ENCODE measurements around the gene EML6.
A peak's percentile ranks its signal among the peaks of the same experiment; 100 is the strongest.

EML6 gene

DNA sequence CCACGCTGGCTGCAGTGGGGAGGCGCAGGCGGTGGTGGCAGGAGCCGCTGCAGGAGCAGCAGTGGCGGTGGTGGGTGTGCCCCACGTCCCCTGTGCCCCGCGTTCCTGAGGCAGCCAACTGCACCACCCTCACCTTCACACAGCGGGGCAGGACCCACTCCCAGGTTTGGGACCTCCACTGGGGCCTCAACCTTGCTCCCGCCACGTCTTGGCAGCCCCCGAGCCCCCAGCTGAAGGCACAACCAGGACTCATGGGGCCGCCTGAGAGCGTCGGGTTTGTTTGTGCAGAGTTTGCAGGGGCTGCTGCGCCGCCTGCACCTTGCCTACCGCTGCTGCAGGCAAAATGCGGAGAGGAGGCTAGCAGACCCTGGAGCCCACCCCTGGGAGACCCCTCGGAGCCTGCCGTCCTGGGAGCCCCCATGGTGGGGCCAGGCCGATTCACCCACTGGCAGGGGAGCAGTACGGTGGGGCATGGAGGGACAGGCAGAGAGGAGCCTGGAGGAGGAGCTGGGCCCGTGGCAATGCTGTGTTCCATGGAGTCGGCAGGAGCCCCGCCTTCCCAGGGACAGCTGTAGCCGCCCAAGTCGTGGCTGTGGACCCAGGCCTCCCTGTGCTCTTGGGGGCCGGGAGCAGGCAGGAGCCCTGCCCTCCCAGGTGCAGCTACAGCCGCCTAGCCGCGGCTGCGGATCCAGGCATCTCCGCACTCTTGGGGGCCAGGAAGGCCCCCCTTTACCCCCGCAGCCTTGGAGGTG is 14.7 kb upstream of the EML6 start:
- no peak for DNase-seq

DNA sequence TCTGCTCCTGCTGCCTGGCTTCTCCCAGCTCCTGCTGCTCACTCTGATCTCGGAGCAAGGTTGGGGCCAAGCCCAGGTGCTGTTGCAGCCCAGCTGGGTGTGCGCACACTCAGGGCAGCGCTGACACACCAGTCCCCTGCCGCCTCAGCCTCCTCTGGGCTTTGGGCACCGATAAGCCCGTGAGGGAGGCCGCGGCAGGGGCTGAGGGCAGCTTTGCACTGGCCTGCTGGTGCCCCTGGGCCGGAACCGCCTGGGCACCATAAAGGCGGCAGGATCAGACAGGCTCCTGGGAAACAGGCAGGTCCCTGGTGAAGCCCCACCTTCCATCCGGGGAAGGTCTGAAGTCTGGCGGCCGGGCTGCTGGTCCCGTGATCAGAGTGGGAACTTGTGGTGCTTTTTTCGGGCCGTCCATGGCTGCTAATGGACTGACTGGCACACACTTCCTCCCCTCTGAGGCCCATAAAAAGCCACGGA is 14.1 kb upstream of the EML6 start:
- no peak for DNase-seq

DNA sequence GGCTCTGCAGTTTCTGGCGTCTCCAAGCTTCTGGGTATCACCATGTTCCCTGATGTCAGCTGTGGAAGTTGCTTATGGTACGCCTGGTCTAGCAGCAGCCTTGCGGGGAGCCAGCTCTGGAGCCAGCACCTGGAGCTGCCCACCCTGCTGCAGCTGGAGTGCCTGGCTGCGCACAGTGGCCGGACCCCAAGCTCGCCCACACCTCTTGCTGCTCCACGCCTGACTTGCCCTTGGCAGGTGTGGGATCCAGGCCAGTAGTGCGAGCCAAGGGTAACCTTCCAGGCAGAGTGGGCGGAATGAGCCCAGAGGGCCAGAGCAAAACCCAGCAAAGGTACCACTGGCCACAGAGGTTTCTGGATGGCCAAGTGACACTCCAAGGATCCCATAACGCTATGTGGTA is 13.2 kb upstream of the EML6 start:
- DNase-seq = no peak

DNA sequence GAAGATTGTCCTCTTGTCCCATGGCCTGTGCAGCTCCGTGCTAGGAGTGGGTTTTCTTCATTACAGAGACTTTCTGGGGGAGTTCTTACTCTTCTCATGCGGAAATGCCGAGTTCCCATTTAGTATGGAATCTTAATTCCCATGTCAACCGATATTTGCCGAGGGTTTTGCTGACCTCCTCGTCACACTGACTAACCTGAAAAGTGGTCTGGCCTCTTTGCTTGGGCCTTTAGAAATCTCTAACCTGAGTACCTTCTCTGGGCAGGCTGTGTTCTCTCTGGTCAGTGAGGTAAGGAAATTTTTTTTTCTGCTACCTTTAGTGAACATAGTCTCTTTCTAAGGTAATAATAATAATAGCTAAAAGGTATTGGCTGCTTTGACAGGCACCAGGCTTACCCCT is 10.9 kb upstream of the EML6 start:
- no peak for DNase-seq

DNA sequence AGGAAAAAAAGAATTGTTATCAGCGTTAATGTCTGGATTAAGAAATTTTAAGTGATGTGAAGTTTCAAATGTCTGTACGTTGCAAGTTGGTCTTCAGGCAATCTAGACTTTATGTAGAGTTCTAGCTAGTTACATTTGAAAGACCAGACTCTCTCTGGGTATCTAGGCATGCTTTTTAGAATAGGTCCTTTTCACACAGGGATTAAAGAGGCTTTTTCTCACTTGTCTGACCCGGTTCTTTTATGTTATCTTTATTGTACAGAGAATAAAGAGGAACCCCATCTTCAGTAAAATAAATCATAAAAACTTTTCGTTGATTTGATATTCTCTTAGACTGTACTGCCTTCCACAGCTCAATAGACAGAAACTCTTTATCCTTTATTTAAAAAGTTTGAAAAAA is 8.5 kb upstream of the EML6 start:
- no peak for DNase-seq

DNA sequence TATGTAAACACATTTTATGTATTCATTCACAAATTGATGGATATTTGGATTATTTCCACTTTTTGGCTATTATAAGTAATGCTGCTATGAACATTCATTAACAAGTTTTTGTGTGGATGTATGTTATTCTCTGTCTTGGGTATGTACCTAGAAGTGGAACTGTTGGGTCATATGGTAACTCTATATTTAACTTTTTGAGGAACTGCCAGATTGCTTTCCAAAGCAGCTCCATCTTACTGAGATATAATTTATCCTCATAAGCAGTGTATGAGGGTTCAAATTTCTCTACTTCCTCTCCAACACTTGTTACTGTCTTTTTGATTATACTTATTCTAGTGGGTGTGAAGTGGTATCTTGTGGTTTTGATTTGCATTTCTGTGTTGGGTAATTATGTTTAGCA is 7.1 kb upstream of the EML6 start:
- DNase-seq = no peak

DNA sequence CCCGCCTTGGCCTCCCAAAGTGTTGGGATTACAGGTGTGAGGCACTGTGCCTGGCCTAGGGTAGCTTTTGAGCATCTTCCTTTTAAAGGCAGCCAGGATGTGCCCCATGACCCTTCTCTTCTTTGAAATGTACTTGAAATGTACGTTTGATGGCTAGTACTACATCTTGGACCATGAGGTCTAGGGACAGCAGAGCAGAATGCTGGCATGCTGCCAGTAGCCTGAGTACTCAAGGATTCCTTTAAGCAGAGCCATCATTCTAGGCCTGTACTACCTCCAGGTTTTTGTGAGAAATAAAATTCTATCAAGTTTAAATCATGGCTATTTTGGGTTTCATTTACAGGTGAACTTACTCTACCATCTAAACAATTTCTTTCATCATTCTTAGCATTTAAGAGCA is 2.9 kb upstream of the EML6 start:
- DNase-seq = no peak

DNA sequence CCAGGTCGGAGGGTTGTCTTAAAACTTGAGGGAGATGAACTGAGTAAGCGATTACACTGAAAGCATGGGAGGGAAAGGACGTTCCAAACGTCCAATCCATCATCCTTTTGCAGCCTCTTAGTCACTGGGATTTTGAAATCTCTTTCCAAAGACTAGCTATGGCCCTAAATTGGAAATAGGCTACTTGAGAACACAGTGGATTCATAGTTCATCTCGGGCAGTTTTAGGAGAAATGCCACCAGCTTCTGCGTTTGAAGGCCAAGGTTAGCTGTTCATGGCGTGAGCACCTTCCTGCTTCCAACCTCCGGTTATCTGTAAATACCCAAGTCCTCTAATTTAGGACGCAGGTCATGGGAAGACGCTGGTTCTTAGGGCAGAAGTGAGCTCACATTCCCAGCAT is 821 bp upstream of the EML6 start:
- DNase-seq = no peak

DNA sequence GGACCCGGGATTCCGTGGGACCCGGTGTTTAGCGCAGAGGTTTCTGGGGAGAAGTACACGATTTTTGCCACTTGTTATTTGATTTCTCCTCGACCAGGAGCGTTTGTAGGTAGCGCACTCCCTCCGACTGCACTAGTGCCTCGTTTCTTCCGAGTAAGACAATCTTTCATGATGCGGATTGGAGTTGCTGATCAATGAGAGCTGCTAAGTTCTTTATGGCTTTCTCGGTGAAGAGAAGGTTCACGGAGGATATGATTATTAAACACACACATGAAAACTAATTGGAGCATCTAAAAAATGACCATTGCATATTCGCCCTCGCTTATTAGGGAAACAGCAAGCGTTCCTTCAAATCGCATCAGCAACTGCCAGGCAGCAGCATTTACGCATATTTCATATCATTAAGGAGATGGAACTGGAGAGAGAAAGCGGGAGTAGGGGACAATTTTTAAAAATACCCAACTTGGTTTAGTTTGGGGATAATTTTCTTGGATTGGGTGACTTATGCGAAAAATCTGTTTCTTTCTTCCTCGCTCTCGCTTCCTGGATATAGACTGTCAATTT is 616 bp downstream of the EML6 start:
- DNase-seq = no peak

DNA sequence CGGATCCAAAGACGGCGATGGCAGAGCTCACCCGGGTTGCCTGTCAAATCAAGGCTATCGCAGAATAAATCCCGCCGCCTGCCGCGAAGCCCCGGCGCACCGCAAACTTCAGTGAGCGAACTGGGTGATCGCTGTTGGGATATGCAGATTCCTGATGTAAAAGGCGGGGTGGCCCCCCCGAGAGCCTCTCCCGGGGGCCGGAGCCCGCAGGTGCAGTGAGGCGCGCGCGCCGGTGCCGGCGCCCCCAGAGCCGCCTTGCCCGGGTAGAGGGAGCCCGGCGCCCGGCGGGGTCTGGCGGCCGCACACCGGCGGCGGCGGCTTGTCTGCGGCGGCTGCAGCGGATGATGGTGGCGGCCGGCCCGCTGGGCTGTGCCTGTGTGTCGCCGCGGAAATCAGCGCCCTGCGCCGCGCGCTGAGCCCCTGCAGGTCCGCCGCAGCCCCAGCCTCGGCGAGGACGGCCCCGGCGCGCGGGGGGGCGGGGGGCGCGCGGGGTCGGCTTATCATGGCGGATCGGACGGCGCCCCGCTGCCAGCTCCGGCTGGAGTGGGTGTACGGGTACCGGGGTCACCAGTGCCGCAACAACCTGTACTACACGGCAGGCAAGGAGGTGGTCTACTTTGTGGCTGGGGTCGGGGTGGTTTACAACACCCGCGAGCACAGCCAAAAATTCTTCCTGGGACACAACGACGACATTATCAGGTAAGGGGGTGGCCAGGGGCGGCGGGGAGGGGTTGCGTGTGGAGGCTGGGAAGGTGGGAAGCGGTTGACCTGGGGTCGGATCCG is 1.3 kb downstream of the EML6 start:
- peak in 1 of 2 donors; percentile 26 for DNase-seq

DNA sequence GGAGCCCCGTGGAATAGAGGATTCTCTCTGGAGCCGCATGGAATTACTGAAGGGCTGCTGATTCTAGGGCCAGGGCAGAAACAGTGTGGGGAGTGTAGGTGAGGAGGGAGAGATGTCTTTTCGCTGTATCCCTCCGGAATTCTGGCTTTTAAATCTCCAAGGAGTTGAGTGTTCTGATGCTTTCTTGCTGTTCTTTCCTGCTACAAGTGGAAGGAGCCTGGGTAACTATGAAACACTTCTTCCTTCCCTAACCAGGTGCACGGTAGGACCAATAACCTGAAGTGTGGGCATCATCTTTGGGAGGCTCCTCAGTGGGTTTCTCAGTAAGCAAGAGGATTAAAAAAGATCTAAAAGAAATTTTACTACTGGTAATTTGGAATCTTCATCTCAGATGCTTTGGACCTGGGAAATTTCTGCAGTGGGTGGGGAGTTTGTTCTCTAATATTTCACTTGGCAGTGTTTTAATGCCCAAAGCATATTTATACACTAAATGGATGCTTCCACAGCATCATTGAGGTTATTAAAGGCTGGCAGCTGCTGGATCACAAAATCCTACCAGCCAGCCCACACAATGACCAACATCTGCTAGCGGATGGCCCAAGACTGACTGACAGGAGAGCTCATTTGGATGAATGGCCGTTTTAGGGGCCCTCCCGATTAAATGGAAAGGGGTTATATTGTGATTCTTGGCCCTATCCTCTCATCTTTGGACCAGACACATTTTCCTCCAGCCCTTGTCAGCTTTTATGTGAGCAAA is 2.1 kb downstream of the EML6 start:
- no peak for DNase-seq

DNA sequence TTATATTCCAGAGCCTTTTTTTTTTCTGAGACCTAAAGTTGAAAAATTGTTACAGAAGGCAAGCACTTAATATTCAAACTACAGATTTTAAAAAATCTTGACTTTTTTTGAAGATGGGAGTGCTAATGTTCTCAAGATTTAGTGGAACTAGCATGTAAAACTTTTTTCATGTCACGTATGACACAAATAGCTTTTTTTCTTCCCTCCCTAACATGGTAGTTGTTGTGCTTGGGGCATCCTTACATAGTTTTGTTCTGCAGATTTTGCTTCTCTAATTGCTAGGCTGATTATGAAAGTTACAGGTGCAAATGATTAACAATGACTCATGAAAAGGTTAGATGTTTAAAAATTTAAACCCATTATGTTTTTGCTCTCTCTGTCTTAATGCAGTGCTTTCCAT is 3.0 kb downstream of the EML6 start:
- DNase-seq = no peak

DNA sequence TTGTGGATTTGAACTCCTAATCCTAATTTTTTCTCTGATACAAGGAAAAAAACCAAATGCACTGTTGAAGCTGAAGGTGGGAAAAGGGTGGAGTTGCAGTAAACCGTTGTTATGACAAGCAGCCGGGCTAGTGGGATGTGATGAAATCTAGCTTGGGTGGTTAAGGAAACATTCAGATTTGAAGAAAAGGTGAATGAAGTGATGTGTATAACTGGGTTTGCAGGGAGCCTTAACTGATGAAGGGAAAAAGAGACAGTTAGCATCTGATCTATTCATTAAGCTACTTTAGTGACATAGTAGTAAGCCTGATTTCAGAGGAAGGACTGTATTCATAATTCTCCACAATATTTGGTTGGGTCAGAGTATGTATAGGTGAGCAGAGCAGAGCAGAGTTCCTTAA is 3.5 kb downstream of the EML6 start:
- DNase-seq = no peak

DNA sequence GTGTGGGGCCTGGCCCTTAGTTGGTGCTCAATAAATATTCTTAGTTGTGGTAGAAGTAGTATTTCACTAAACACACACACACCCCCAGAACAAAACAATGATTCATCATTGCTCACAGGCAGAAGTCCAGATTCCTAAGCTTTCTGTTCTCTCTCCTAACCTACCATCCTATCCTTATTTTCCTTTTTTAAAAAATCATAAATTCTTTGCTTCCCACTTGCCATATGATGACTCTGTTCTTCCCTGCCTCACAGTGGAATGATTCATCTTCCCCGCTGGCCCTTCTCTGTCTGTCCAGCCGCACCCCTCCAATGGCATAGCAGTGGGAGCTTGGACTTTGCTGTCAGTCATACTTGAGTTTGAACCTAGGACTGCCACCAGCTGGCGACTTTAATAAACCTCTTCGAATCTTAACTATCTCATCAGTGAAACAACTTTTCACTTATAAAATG is 5.2 kb downstream of the EML6 start:
- no peak for DNase-seq

DNA sequence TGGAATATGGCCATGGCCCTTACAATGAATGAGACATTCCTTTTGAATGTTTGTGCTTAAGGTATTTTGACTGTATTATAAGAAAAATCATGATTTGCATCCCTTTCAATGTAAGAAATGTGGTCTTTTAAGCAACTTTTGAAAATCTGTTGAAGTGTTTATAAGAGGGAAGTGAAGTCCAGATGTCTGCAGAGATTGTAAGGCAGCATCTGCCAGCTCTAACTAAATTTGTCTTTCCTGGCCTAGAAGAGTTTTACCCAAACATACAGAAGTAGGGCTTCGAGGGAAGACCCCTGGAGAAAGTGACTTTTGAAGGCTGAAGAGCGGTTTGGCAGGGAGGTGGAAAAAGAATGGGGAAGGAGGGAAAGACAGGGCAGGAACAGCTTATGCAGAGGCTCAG is 12.2 kb downstream of the EML6 start:
- DNase-seq = no peak

DNA sequence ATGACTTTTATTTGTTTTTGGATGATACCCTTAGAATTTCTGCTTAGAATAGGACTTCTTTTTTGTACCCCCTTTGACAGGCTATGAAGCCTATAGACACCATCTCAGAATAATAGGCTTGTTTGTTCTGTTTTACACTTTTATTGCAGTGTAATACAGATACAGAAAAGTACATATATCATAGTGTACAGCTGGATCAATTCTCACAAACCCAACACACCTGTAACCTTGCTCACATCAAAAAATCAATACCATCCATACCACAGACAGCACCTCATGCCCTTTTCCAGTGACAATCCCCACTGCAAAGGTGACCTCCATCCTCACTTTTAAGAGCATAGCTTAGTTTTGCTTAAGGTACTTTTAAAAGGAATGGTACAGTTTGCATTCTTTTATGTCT is 14.8 kb downstream of the EML6 start:
- DNase-seq = no peak

DNA sequence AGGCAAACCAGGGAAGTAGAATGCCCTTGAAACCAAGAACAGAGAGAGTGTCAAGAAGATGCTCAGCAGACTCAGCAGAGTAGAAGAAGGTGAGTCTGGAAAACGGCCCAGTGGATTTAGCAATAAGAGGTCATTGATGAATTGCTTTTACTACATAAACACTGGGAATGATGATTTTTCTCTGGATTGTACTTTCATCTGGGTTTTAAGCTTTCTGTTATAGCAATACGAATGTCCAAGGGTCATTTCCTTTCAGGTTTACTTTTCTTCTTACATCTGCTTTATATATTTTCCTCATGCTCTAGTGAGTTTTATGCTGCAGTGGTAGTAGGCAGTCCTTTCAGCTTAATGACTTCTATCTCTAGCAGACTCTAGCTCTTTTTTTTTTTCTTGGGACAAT is 16.9 kb downstream of the EML6 start:
- no peak for DNase-seq

DNA sequence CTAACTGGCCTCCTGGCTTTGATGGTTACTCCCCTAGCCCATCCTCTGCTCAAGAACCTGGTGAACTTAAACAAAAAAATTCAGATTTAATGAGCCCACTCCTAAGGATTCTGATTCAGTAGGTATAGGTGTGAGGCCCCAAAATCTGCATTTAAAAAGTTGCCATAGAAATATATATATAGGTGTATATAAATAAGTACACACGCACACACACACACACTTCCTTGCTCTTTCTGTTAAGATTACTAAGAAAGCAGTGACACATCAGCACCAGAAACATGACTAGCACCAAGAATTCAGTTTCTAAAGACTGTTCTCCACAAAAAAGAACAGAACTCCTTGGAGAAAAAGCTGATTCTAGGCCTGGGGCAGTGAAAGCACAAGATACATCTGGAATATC is 17.8 kb downstream of the EML6 start:
- DNase-seq = no peak

DNA sequence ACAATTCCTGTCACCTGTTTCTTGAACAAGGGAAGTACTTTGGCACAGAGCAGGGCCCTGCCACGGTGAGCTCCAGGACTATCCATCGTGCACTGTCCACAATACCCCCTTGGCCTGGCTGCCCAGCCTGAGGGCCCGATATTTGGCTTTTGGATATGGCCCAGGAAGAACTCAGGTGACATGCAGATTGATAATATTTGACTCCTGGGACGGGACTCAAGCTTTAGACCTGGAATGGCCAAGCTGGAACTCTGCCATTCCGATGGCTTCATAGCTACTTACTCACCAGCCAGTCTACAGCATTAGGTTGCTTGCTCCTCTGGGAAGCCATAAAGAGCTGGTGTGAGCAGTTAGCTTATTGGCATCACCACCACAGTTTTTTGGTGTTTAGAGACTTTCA is 26.6 kb downstream of the EML6 start:
- DNase-seq = no peak

DNA sequence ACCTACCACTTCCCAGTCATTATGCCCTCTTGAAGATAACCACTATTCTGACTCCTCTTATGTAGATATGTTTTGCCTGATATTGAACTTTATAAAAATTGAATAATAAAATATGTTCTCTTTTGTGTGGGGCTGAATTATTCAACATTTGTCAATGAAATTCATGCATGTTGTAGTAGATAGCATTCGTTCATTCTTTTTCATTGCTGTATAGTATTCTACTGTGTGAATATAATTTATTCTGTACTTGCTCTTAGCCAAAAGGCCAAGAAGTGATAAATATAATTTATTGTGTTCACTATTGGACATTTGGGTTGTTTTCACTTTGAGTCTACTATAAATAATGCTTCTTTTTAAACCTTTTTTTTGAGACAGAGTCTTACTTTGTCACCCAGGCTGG is 29.0 kb downstream of the EML6 start:
- DNase-seq = no peak

DNA sequence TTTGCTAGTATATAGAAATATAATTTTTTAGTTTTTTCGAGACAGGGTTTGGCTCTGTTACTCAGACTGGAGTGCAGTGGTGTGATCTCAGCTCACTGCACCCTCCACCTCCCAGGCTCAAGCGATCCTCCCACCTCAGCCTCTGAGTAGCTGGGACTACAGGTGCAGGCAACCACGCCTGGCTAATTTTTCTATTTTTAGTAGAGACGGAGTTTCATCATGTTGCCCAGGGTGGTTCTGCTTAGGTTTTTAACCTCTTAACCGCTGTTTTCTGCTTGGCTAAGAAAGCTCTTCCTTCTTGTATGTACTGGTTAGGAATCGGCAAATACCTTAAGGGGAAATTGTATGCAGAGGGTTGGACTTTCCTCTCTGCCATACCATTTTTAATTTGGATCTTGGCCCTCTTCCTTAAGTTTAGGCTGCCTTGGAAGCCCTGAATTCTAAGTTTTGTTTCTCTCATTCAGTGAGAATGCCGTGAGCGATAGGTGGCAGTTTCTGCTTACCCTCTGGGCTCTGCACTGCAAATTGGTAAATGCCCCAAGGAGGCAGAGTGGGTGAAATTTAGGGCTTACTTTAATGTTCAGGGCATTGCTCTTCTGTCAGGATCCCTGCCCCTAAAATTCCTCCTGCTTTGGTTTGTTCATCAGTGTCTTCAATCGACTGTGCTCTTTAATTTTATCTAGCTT is 32.3 kb downstream of the EML6 start:
- peak in 1 of 2 donors; percentile 21 for DNase-seq

DNA sequence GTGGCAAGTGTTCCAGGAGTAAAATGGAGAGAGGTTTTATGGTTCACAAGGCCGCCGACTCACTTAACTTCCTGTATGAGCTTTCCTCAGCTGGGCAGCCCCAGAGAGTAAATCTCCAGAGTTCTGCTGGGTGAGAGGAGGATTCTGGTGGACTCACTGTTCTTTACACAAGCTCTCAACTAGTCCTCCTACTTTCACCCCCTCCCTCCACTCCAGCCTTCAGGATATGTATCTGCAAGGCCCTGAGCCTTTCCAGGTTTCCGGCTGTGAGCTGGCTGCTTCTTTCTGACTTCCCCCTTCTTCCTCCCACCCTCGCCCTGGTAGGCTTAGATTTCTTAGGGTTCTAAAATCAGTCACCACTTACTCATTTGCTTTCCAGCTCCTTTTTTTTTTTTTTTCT is 34.0 kb downstream of the EML6 start:
- no peak for DNase-seq

DNA sequence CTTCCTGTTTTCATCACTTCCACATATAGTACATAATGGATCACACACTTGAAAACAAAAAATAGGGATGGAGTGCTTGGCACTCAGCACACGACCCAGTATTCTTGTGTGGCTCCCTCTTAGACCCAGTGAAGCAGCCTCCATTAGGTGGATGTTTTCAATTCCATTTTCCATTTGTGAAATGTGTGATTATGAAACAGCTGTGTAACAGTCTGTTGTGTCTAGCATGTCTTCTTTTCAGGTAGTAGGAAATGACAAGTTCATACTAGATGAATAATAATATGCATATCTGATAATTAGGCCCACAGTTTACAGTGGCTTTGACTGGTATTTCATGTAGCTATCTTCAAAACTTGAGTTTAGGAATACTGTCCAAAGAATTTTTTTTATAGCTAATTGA is 35.5 kb downstream of the EML6 start:
- no peak for DNase-seq
